Inflammatory macrophage treated with lipopolysaccharide for 1 hour (primary cell): ENCODE results near the gene PPP1R12B.
"Not testable (repeated sequence)": the region's sequence is repeated elsewhere in the genome, so short reads cannot be mapped to it uniquely, and the experiment has no call there.

Experiments used
- DNase-seq, 2 donors: peaks; one replicate each; pipeline ENCODE4 v3.0.0-alpha.2; 2020 to 2022

PPP1R12B gene

DNA sequence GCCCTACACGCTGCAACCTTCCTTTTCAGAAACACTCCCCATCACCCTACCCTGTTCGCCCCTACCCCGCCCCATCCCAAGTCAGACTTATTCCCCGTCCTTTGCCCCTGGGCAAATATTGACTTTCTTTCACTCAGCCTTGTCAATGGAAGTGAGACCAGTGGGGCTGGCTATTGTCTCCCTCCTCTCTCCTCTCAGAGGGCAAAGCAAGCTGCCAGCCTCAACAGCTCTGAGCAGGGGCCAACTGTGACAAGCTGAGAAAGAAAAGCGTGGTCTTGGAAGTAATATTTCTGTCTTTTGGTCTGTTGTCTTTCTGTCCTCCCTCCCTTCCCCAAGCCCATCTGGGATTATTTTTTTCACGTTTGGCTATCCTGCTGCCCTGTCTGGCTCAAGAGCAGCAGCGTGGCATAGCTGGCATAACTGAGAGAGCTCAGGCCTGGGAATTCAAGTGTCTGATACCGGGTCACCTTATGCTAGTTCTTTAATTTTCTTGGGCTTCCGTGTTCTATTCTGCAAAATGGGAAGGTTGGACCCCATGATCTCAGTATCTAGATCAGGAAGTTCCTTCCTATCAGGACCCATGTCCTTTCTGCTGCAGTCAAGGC, 290.3 kb downstream of the PPP1R12B start:
- DNase-seq = not testable (repeated sequence)

DNA sequence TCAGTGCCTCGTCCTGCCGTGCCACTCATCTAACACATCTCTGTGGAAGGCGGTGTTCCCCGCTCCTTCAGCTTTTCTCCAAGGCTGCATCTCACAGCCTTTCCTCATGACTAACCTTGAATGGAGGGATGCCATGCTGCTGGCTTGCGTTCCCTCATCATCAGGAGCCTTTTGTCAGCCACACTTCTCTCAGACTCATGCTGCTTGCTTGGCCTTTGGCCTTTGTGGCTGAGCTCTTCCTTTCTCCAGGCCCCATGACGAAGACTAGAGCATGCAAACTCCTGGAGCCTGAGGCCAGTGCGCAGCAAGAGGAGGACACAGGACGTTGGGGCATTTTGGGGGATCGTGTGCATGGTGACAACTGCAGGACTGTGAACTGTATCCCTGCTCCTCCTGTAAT, 291.0 kb downstream of the PPP1R12B start:
- no peak for DNase-seq

DNA sequence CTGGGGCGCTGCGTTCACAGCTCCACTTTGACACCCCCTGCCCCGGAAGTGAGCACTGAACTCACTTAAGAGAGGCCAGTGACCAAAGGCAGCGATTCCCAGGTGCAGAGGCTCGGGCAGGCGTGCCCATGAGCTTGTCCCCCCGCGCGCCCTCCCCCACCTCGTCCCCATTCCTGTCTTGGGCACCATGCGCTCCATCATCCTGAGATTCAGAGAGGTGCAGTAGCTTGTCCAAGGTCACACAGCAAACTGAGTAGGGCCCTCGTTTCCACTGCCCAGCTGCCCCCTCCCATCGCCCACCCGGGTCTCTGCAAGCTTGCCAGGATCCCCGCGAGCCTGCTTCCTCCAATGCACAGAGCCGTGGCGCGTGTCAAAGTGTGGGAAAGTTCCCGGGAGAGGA, 293.7 kb downstream of the PPP1R12B start:
- DNase-seq = no peak
